OCI-LY7 (cell line): ENCODE results near the gene RRP9. TPM values are rescaled to one million over a fixed set of nuclear protein-coding genes. Genes with fewer than 3 reads are reported as not detected.

Experiments
- BruUV-seq: library from RNA; stranded (reverse); fragments of 400-500 nt; replicated peaks from 2 replicates; lab custom pipeline; 2021; lab: Mats Ljungman, UMichigan
- CTCF ChIA-PET: fragments of 300-600 bp; sonication (Branson Sonifier 250); formaldehyde crosslinking; loops from one replicate; lab custom pipeline; 2022; ENCODE audit warnings: antibody characterized with exemption; ENCODE audit not compliant: unreplicated experiment; lab: Charles Lee
- POLR2A ChIA-PET: fragments of 300-600 bp; sonication (Branson Sonifier 250); formaldehyde crosslinking; loops from one replicate; lab custom pipeline; 2022; ENCODE audit warnings: antibody characterized with exemption; lab: Charles Lee
- DNase-seq: peaks from one replicate; pipeline ENCODE4 v3.0.0-alpha.2; 2015; ENCODE audit warnings: low spot score
- H2AFZ ChIP-seq: fragments of 200-600 bp; sonication (generic), shearing (Covaris generic); 2 replicates; pipeline ENCODE4 v1.6.1; 2014; ENCODE audit warnings: mild to moderate bottlenecking, antibody characterized with exemption, low read length, moderate library complexity
- H3K27ac ChIP-seq: fragments of 200-600 bp; sonication (generic); 2 replicates; pipeline ENCODE4 v1.5.1; 2014; ENCODE audit warnings: mixed run types, low read depth, mild to moderate bottlenecking, moderate library complexity, low read length, inconsistent platforms; ENCODE audit not compliant: poor library complexity, severe bottlenecking
- H3K36me3 ChIP-seq: fragments of 200-600 bp; sonication (generic); 2 replicates; pipeline ENCODE4 v1.6.1; 2014; ENCODE audit warnings: mild to moderate bottlenecking, antibody characterized with exemption, low read length, moderate library complexity, mixed read lengths; ENCODE audit not compliant: insufficient read depth
- H3K4me1 ChIP-seq: fragments of 200-600 bp; sonication (generic); 2 replicates; pipeline ENCODE4 v1.5.1; 2014; ENCODE audit warnings: mild to moderate bottlenecking, low read length; ENCODE audit not compliant: insufficient read depth, poor library complexity, severe bottlenecking
- H3K4me2 ChIP-seq: fragments of 200-600 bp; sonication (generic); 2 replicates; pipeline ENCODE4 v1.6.1; 2014; ENCODE audit warnings: mild to moderate bottlenecking, low read length
- H3K4me3 ChIP-seq: fragments of 200-600 bp; sonication (generic); 2 replicates; pipeline ENCODE4 v1.5.1; 2014; ENCODE audit warnings: mild to moderate bottlenecking, low read depth, low read length; ENCODE audit not compliant: poor library complexity, severe bottlenecking
- H3K79me2 ChIP-seq: fragments of 200-600 bp; sonication (generic); 2 replicates; pipeline ENCODE4 v1.6.1; 2016; ENCODE audit warnings: low read depth, mild to moderate bottlenecking, low read length, moderate library complexity, mixed read lengths; ENCODE audit not compliant: insufficient read depth
- H3K9me2 ChIP-seq: fragments of 200-600 bp; sonication (generic); 2 replicates; pipeline ENCODE4 v1.6.1; 2016; ENCODE audit warnings: mild to moderate bottlenecking, low read length, mixed read lengths; ENCODE audit not compliant: insufficient read depth
- H3K9me3 ChIP-seq: fragments of 200-600 bp; sonication (generic); 2 replicates; pipeline ENCODE4 v1.6.1; 2014; ENCODE audit warnings: mild to moderate bottlenecking, mixed run types, low read length, mixed read lengths
- H4K20me1 ChIP-seq: fragments of 200-600 bp; sonication (generic); 2 replicates; pipeline ENCODE4 v1.6.1; 2014; ENCODE audit warnings: mild to moderate bottlenecking, antibody characterized with exemption, low read length, moderate library complexity, mixed read lengths; ENCODE audit not compliant: insufficient read depth
- CTCF ChIP-seq: fragments of 200-600 bp; sonication (generic); conservative IDR thresholded peaks from 2 replicates; pipeline ENCODE4 v1.5.1; 2014; ENCODE audit warnings: mild to moderate bottlenecking, antibody characterized with exemption, low read length, moderate library complexity, mixed read lengths
- EZH2phosphoT487 ChIP-seq: fragments of 200-600 bp; sonication (generic); IDR thresholded peaks from 2 replicates; pipeline ENCODE4 v1.6.1; 2018; ENCODE audit warnings: low read depth, borderline replicate concordance, mild to moderate bottlenecking, mixed run types, antibody characterized with exemption, low read length, moderate library complexity, mixed read lengths
- intact Hi-C: fragments of 100-400 bp; cut with micrococcal nuclease; formaldehyde crosslinking; loops from one replicate; pipeline ENCODE4 v1.10.0; 2022; ENCODE audit not compliant: unreplicated experiment
- total RNA-seq, 2 experiments: library from RNA; depleted of rRNA in 1 of 2; stranded (reverse); fragments of >200 nt in 1 of 2; shearing (Covaris generic) in 1 of 2; gene quantifications; 2 replicates each; pipeline ENCODE4 v1.2.3, GENCODE V29; 2014 to 2022

RRP9 gene
- total RNA-seq, 2 experiments from 2014 or later, result 34.4 to 41.1 TPM

- BruUV-seq, result no TSS peak
- H2AFZ ChIP-seq, result no peak within 1 kb of the TSS
- intact Hi-C loops, result no loop called here
- CTCF ChIA-PET, result interaction anchor here (0.5 to 0.7 kb wide), 2 partner anchors 23 to 726 kb away, joined by 3 to 8 read pairs; no protein-coding TSS in a partner anchor
- H3K79me2 ChIP-seq, result no peaks in the 10 kb centered on the region
- no peak within 1 kb of the TSS for H3K27ac ChIP-seq
- H3K36me3 ChIP-seq, result no peaks in the 10 kb centered on the region
- peak within 1 kb of the TSS; percentile 45 for H3K4me2 ChIP-seq
- no peak for DNase-seq
- H3K9me2 ChIP-seq, result no peaks in the 10 kb centered on the region
- POLR2A ChIA-PET, result no interaction called here
- TF ChIP-seq CTCF, result no peak
- 0 out of 2 replicates have a peak, but pooled peaks have one; percentile 80 for TF ChIP-seq EZH2phosphoT487
- H4K20me1 ChIP-seq, result no peaks in the 10 kb centered on the region
- H3K9me3 ChIP-seq, result no peaks in the 10 kb centered on the region
- peak within 1 kb of the TSS; percentile 51 for H3K4me3 ChIP-seq
- H3K4me1 ChIP-seq, result peaks cover 10% of the 10 kb centered on the region
These were observed 25.9 kb upstream of the RRP9 start, which contains the start of gene PCBP4 for GRCh38 chr3:51967384-51968169. Gene PCBP4, minus strand, starts transcription at chr3:51967454. Its CDS starts 6,214 bp downstream, at chr3:51961240.

- peaks cover 10% of the 10 kb centered on the region for H3K4me1 ChIP-seq
- no peak overlapping the region for H3K27ac ChIP-seq
- H2AFZ ChIP-seq, result no peak overlapping the region
- no peaks in the 10 kb centered on the region for H3K9me2 ChIP-seq
- no peaks in the 10 kb centered on the region for H3K36me3 ChIP-seq
- no peaks in the 10 kb centered on the region for H3K9me3 ChIP-seq
- peak overlapping the region; percentile 41 for H3K4me3 ChIP-seq
- ChIA-PET CTCF (no interaction called here), POLR2A (interaction anchor here (0.6 kb wide), 2 partner anchors 21 to 396 kb away, joined by 3 read pairs; no protein-coding TSS in a partner anchor)
- intact Hi-C loops, result no loop called here
- DNase-seq, result no peak
- H3K4me2 ChIP-seq, result peak overlapping the region; percentile 30; the same call in 1 of the 2 replicates
- BruUV-seq, result no TSS peak
- H3K79me2 ChIP-seq, result no peaks in the 10 kb centered on the region
- no peaks in the 10 kb centered on the region for H4K20me1 ChIP-seq
- no peak for TF ChIP-seq CTCF
- TF ChIP-seq EZH2phosphoT487, result no peak
These were observed 25.2 kb upstream of the RRP9 start for GRCh38 chr3:51966922-51967383.
